Transverse colon (tissue), 4 donors: Measurements from ENCODE around the gene MED13.

ENCODE experiments used
- CTCF ChIP-seq, 5 experiments: fragments of 200-600 bp in 3 of 5; fragments of 450-650 bp in 2 of 5; sonication (generic) in 3 of 5; IDR thresholded peaks; 1 replicate in 2 of 5; 2 replicates in 3 of 5; pipeline ENCODE4 v1.5.1; 2016 to 2017; ENCODE audit warnings: antibody characterized with exemption in 5 of 5, inconsistent platforms in 3 of 5, mild to moderate bottlenecking in 2 of 5, moderate library complexity in 1 of 5
- POLR2A ChIP-seq: fragments of 450-650 bp; IDR thresholded peaks from one replicate; pipeline ENCODE4 v1.6.1; 2016; ENCODE audit warnings: antibody characterized with exemption, mild to moderate bottlenecking, moderate library complexity
- POLR2AphosphoS5 ChIP-seq, 3 donors: sonication (generic); formaldehyde crosslinking; IDR thresholded peaks; one replicate each; pipeline ENCODE4 v1.6.1; 2016; ENCODE audit warnings: antibody characterized with exemption in 3 of 3

- TF ChIP-seq CTCF (IDR thresholded peaks at IDR 0.05): no peak
- TF ChIP-seq POLR2AphosphoS5 (IDR thresholded peaks at IDR 0.05): no peak
- no peak for TF ChIP-seq POLR2A
Observed at GRCh38 chr17:61966191-61966590, 98.9 kb downstream of the MED13 start.
